ENCODE measurements around the gene PNPLA5. TPM values are rescaled to one million over a fixed set of nuclear protein-coding genes. Genes with fewer than 3 reads are reported as not detected.

The PNPLA5 gene
- total and polyA plus RNA-seq, 2 donors (not counting 1 experiment from before 2014, with no cell fraction given) = 0.33 TPM; not detected in 1

DNA sequence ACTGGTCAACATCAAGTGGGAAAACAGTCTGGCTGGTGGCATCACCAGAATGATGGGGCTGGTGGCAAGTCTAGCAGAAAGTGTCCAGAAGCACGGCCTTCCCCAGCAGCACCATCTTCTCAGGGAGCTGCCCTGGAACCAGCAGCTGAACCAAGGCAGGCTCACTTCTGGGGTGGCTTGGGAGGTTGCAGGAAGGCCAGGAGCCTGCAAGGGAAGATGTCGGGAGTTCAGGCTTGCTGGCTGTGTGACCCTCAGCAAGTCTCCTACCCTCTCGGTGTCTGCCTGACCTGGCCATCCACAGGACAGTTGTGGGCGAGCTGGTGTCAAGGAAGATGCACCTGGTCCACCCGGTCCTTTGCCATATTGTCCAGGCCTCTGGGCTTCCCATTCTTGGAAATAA lies 2.3 kb upstream of the PNPLA5 start:
- Histone ChIP-seq H3K9ac (ENCODE audit: insufficient read depth, low read length) (no peak overlapping the region), H3K4me1 (ENCODE audit: control insufficient read depth, extremely low read depth, insufficient read depth, low read length) (peaks cover 5% of the 10 kb centered on the region), H3K27me3 (ENCODE audit: control insufficient read depth, insufficient read depth, low read length) (peaks cover 16% of the 10 kb centered on the region), H3K79me2 (ENCODE audit: control insufficient read depth, insufficient read depth, low read length) (no peaks in the 10 kb centered on the region), H4K20me1 (ENCODE audit: control insufficient read depth, extremely low read depth, insufficient read depth, low read length) (no peaks in the 10 kb centered on the region), H3K9me3 (ENCODE audit: control insufficient read depth, insufficient read depth, low read depth, low read length) (no peaks in the 10 kb centered on the region), H3K27ac (ENCODE audit: insufficient read depth, low read length) (no peak overlapping the region), H3K36me3 (ENCODE audit: control insufficient read depth, insufficient read depth, low read length) (no peaks in the 10 kb centered on the region), H2AFZ (ENCODE audit: low read length) (no peak overlapping the region), H3K4me2 (ENCODE audit: extremely low read depth, insufficient read depth, low read length) (no peak overlapping the region), H3K4me3 (replicated peaks in 1 of 4; ENCODE audit: control extremely low read depth in 1 of 4, insufficient read depth in 1 of 4, low read depth in 3 of 4, low read length in 4 of 4) (no peak overlapping the region)
- no peak for TF ChIP-seq EZH2 (IDR thresholded peaks at IDR 0.05; ENCODE audit: low read length, missing control alignments)
- TF ChIP-seq, protein P1, sequence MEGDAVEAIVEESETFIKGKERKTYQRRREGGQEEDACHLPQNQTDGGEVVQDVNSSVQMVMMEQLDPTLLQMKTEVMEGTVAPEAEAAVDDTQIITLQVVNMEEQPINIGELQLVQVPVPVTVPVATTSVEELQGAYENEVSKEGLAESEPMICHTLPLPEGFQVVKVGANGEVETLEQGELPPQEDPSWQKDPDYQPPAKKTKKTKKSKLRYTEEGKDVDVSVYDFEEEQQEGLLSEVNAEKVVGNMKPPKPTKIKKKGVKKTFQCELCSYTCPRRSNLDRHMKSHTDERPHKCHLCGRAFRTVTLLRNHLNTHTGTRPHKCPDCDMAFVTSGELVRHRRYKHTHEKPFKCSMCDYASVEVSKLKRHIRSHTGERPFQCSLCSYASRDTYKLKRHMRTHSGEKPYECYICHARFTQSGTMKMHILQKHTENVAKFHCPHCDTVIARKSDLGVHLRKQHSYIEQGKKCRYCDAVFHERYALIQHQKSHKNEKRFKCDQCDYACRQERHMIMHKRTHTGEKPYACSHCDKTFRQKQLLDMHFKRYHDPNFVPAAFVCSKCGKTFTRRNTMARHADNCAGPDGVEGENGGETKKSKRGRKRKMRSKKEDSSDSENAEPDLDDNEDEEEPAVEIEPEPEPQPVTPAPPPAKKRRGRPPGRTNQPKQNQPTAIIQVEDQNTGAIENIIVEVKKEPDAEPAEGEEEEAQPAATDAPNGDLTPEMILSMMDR (conservative IDR thresholded peaks at IDR 0.05 in 1 of 2, IDR thresholded peaks at IDR 0.05 in 1 of 2; ENCODE audit: low read depth in 1 of 2, low read length in 2 of 2) = no peak
- DNase-seq (ENCODE audit: low read depth in 2 of 2) = no peak

DNA sequence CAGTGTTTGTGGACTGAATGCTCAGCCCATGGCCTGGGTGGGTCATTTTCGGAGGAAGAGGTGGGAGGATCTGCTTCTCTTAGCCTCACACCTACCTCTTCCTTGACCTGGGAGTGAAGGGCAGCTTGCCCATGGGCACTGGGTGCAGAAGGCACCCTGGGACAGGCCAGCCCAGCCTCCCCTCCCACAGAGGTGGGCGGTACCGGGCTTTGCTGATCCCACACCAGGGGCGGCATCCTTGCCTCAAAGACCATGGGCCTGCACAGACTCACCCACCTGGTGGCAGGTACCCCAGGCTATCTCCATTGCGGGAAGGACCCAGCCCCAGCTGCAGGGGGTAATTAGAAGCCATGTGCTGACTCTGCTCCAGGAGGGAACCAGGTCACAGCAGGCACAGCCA lies 1.5 kb upstream of the PNPLA5 start:
- H3K9ac ChIP-seq (ENCODE audit: insufficient read depth, low read length) = no peak overlapping the region
- H3K27ac ChIP-seq (ENCODE audit: insufficient read depth, low read length) = no peak overlapping the region
- no peak overlapping the region for H3K4me3 ChIP-seq (replicated peaks in 1 of 4; ENCODE audit: control extremely low read depth in 1 of 4, insufficient read depth in 1 of 4, low read depth in 3 of 4, low read length in 4 of 4)
- DNase-seq (ENCODE audit: low read depth in 2 of 2) = no peak
- H3K4me1 ChIP-seq (ENCODE audit: control insufficient read depth, extremely low read depth, insufficient read depth, low read length) = peaks cover 3% of the 10 kb centered on the region
- peaks cover 16% of the 10 kb centered on the region for H3K27me3 ChIP-seq (ENCODE audit: control insufficient read depth, insufficient read depth, low read length)
- no peaks in the 10 kb centered on the region for H3K79me2 ChIP-seq (ENCODE audit: control insufficient read depth, insufficient read depth, low read length)
- no peaks in the 10 kb centered on the region for H3K9me3 ChIP-seq (ENCODE audit: control insufficient read depth, insufficient read depth, low read depth, low read length)
- H2AFZ ChIP-seq (ENCODE audit: low read length) = no peak overlapping the region
- no peaks in the 10 kb centered on the region for H3K36me3 ChIP-seq (ENCODE audit: control insufficient read depth, insufficient read depth, low read length)
- H3K4me2 ChIP-seq (ENCODE audit: extremely low read depth, insufficient read depth, low read length) = no peak overlapping the region
- no peak for TF ChIP-seq EZH2 (IDR thresholded peaks at IDR 0.05; ENCODE audit: low read length, missing control alignments)
- TF ChIP-seq, protein P1 (conservative IDR thresholded peaks at IDR 0.05 in 1 of 2, IDR thresholded peaks at IDR 0.05 in 1 of 2; ENCODE audit: low read depth in 1 of 2, low read length in 2 of 2) = no peak
- H4K20me1 ChIP-seq (ENCODE audit: control insufficient read depth, extremely low read depth, insufficient read depth, low read length) = no peaks in the 10 kb centered on the region

DNA sequence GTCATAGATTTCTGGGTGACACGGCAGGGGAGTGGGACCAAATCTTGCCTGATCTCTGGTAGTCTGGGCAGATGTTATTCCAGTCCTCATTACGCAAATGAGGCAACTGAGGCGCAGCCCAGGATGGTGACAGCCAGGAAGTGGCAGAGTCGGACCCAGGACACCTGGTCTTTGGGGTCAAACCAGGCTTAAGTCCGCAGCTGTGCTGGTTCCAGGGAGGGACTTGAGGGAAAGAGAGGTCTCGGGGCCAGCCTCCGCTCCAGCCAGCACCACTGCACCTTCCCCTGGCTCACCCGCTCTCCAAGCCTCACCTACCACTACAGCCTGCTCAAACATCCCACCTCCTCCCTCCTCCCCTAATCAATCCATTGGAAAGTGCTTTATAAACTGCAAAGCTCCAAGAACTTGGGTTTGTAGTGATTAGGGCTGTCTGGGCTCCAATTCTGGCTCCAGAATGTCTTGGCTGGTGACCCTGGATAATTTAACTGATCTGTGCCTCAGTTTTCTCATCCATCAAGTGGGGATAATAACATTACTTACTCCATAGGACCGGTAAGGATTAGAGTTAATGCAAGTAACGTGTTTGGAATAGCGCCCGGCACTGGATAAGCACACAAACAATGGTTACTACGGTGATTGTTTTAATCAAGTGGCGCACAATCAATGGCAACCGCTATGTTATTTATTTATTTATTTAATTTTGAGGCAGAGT lies 526 bp upstream of the PNPLA5 start:
- H3K4me1 ChIP-seq (ENCODE audit: control insufficient read depth, extremely low read depth, insufficient read depth, low read length) = no peaks in the 10 kb centered on the region
- H3K9me3 ChIP-seq (ENCODE audit: control insufficient read depth, insufficient read depth, low read depth, low read length) = no peaks in the 10 kb centered on the region
- peaks cover 16% of the 10 kb centered on the region for H3K27me3 ChIP-seq (ENCODE audit: control insufficient read depth, insufficient read depth, low read length)
- no peaks in the 10 kb centered on the region for H4K20me1 ChIP-seq (ENCODE audit: control insufficient read depth, extremely low read depth, insufficient read depth, low read length)
- no peaks in the 10 kb centered on the region for H3K36me3 ChIP-seq (ENCODE audit: control insufficient read depth, insufficient read depth, low read length)
- H3K4me2 ChIP-seq (ENCODE audit: extremely low read depth, insufficient read depth, low read length) = peak overlapping the region; percentile 13
- no peak overlapping the region for H3K9ac ChIP-seq (ENCODE audit: insufficient read depth, low read length)
- TF ChIP-seq EZH2 (IDR thresholded peaks at IDR 0.05; ENCODE audit: low read length, missing control alignments) = peak; percentile 72
- TF ChIP-seq, protein P1 (conservative IDR thresholded peaks at IDR 0.05 in 1 of 2, IDR thresholded peaks at IDR 0.05 in 1 of 2; ENCODE audit: low read depth in 1 of 2, low read length in 2 of 2) = no peak
- no peak for DNase-seq (ENCODE audit: low read depth in 2 of 2)
- no peaks in the 10 kb centered on the region for H3K79me2 ChIP-seq (ENCODE audit: control insufficient read depth, insufficient read depth, low read length)
- no peak overlapping the region for H3K4me3 ChIP-seq (replicated peaks in 1 of 4; ENCODE audit: control extremely low read depth in 1 of 4, insufficient read depth in 1 of 4, low read depth in 3 of 4, low read length in 4 of 4)
- H2AFZ ChIP-seq (ENCODE audit: low read length) = no peak overlapping the region
- no peak overlapping the region for H3K27ac ChIP-seq (ENCODE audit: insufficient read depth, low read length)

Measured in fibroblast of lung (primary cell).